ENCODE measurements around the gene TSHR.

GRCh38 chr14:81068176-81068782 is 112.9 kb downstream of the TSHR start:
- TF ChIP-seq POLR2A (IDR thresholded peaks at IDR 0.05) = no peak
- TF ChIP-seq, protein P1, sequence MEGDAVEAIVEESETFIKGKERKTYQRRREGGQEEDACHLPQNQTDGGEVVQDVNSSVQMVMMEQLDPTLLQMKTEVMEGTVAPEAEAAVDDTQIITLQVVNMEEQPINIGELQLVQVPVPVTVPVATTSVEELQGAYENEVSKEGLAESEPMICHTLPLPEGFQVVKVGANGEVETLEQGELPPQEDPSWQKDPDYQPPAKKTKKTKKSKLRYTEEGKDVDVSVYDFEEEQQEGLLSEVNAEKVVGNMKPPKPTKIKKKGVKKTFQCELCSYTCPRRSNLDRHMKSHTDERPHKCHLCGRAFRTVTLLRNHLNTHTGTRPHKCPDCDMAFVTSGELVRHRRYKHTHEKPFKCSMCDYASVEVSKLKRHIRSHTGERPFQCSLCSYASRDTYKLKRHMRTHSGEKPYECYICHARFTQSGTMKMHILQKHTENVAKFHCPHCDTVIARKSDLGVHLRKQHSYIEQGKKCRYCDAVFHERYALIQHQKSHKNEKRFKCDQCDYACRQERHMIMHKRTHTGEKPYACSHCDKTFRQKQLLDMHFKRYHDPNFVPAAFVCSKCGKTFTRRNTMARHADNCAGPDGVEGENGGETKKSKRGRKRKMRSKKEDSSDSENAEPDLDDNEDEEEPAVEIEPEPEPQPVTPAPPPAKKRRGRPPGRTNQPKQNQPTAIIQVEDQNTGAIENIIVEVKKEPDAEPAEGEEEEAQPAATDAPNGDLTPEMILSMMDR (IDR thresholded peaks at IDR 0.05) = no peak

Data from suprapubic skin (tissue), 3 donors.